ENCODE measurements around the gene PITPNB. TPM values are rescaled to one million over a fixed set of nuclear protein-coding genes. Genes with fewer than 3 reads are reported as not detected.

PITPNB gene
- polyA plus RNA-seq = 52.6 and 64.3 TPM in 2 replicates

DNA sequence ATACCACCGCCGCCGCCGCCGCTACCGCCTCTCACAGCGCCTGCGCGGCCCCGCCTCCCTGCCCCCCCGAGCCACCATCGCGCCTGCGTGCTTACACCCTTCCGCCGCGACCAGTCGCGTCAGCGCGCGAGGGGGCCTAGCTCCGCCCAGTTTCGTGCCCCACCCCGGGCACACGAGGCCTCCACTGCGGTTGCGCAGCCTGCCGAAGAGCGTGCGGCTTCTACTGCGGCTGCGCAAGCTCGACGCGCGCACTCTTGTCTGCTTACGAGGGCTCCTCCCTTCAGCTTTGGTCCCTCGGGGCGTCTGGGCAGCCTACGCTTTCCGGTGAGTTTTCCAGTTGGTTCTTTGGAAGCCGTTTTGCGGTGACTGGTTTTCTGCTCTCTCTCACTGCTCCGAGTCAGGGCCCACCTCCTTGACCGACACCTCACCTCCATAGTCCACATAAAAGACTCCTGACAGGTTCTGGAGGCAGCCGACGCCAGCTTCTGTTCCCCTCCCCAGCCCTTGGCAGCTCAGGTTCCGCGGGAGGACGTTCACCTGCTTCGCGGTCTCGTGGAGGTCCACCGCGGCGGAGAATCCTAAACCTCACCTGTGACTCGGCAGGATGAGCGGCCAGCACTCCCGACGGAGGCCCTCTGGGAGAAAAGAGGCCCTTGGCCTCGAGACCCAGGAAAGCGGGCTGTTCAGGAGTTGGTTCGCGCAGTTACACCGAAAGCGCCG lies at the start of gene PITPNB:
TSS of gene PITPNB (minus strand) at position 35 of the 720 bp plus-strand sequence. CDS start 65 bp downstream, outside the sequence.

Other genes starting within 250 kb of the PITPNB start
- 0.38 and 0.66 TPM in 2 replicates for gene MN1, start 117.5 kb downstream of the PITPNB start, polyA plus RNA-seq

All from Purkinje cell (primary cell).